IPS-18c (cell line): ENCODE data around the gene MTRF1.
"Not testable (repeated sequence)": the region's sequence is repeated elsewhere in the genome, so short reads cannot be mapped to it uniquely, and the experiment has no call there.

Source experiments
- H3K4me3 ChIP-seq: 2 replicates; pipeline ENCODE4 v1.7.0; 2013; ENCODE audit warnings: low read depth, mild to moderate bottlenecking, low read length, moderate library complexity; ENCODE audit not compliant: insufficient read depth
- H3K9me3 ChIP-seq: one replicate; pipeline ENCODE4 v1.6.1; 2013; ENCODE audit warnings: mild to moderate bottlenecking, low read length, moderate library complexity; ENCODE audit not compliant: control insufficient read depth, insufficient read depth

The MTRF1 gene

DNA sequence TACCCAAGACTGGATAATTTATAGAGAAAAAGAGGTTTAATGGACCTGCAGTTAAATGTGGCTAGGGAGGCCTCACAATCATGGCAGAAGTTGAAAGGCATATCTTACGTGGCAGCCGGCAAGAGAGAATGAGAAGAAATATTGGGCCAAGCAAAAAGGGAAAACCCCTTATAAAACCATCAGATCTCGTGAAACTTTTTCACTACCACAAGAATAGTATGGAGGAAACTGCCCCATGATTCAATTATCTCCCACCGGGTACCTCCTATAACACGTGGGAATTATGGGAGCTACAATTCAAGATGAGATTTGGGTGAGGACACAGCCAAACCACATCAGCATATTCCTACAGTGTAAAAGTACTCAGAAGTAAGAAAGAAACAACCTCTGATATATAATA is 64.3 kb downstream of the MTRF1 start:
- Histone ChIP-seq H3K4me3 (no peak overlapping the region), H3K9me3 (no peaks in the 10 kb centered on the region)

DNA sequence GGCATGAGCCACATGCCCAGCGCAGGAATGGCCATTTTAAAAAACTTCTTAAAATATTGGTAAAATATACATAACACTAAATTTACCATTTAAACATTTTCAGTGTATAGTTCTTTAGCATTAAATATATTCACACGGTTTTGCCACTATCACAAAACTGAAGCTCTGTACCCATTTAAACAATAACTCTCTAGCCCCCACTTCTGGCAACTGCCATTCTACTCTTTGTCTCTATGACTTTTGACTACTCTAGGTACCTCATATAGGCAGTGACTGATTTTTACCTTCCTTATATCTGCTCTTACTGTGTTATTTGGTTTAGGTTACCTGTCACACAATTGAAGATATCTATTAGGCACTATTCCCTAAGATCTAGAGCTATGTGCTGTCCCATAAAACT is 66.8 kb downstream of the MTRF1 start:
- H3K9me3 ChIP-seq, result no peaks in the 10 kb centered on the region
- no peak overlapping the region for H3K4me3 ChIP-seq

DNA sequence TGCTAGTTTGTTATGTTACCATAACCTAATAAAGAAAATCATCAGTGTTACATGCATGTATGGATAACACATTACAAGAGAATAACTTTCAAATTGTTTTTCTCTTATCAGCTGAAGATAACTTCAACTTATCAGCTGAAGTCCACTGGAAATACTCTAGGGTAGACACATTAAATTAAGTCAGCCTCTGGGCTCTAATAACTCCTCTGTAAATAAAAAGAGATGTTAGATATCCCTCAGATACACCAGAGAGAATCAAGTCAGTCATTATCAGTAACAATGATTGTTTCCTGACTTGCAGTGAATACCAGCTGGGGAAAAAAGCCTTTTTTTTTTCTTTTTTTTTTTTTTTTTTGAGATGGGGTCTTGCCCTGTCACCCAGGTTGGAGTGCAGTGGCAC is 67.4 kb downstream of the MTRF1 start:
- H3K9me3 ChIP-seq, result no peaks in the 10 kb centered on the region

DNA sequence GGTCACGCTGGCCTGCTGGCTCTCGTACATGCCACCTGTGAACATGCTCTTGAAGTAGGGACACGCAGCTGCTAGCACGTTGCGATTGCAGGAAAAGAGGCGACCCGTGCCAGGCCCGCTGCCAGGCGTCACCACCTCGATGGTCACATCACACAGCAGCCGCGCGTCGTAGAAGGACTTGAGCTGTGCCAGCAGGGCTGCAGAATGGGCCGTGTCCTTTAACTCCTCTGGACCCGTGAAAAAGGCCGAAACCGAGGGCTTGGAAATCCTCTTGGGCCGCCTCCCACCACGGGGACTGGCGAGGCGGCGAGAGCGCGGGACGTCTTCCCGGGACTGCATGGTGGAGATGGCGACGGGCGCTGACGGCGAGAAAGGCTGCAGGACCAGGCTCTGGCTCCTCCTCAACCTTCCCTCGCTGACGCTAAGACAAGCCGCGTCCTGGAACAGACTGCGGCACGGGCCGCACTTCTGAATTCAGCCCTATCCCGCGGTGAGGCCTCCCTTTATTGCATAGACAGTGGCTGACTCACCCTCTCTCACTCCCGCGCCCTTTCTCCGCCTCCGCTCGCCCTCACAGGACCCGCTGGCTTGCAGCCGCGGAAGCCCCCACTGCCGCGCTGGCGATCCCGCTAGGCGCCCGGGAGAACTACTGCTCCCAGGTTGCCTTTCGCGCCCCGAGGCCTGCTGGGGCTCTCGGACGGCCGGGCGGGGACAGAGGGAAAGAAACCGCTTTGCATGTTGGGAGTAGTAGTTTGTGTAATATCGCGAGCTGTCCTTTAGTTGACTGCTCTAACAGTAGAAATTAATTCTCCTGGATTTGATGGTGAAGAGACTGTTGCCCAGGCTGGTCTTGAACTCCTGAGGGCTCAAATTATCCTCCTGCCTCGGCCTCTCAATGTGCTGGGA is 69.2 kb downstream of the MTRF1 start, which contains the start of gene KBTBD7:
KBTBD7 (minus strand) TSS at position 651 of the 906 bp plus-strand sequence; CDS start at position 339, 312 bp downstream.
- Histone ChIP-seq H3K9me3 (no peaks in the 10 kb centered on the region), H3K4me3 (peak within 1 kb of the TSS; percentile 74)

More for the DNA sequence above, 67.4 kb downstream of the MTRF1 start:
- H3K4me3 ChIP-seq, result no peak overlapping the region

DNA sequence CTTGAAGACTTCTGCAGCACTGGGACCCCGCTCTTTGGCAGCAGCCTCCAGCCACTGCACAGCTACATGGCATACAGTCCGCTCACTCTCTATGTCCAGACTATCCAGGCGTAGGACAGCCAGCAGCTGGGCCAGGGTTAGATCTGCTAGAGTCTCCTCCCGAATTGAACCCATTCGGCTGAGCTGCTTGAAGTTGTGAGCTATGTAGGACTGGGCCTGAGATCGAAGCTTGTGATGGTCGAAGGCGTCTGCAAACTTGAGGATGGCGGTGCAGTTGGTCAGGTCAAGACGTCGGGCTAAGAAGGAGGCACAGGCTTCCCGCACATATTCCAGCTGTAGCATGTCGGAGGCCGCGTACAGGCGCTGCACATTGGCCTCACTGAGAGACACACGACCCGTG is 69.9 kb downstream of the MTRF1 start:
- H3K9me3 ChIP-seq, result no peaks in the 10 kb centered on the region
- H3K4me3 ChIP-seq, result no peak overlapping the region

DNA sequence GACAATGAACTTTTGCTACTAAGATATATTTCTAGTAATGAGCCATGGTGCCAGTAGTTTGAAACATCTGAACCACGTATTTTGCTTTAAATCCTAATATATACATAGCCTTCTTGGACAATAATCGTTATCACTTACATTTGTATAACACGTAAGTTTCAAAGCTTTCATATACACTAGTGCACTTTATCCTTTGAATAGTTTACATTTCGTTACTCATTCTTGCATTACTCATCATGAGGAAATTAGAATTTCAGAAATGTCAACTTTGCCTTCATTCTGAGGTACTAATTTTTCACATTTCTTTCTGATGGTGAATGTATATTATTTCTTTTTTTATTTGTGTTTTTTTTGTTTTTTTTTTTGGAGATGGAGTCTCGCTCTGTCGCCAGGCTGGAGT is 74.8 kb downstream of the MTRF1 start:
- Histone ChIP-seq H3K9me3 (no peaks in the 10 kb centered on the region), H3K4me3 (no peak overlapping the region)

DNA sequence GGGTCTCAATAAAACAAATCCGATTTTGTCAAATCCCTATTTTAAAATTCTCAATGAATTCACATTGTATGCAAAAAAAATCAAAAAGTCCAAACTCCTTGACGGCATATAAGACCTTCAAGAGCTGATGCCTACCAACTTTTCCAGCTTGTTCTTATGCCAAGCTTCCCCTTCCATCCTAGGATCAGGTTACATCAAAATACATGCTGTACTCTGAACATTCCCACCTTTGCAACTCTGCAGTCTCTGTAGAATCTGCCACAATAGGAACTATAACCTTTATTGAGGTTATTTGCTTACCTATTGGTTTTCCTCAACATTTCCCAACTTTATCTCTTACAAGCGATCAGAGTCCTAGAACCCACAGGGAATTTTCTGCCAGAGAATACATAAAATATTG is 76.9 kb downstream of the MTRF1 start:
- Histone ChIP-seq H3K9me3 (no peaks in the 10 kb centered on the region), H3K4me3 (no peak overlapping the region)

DNA sequence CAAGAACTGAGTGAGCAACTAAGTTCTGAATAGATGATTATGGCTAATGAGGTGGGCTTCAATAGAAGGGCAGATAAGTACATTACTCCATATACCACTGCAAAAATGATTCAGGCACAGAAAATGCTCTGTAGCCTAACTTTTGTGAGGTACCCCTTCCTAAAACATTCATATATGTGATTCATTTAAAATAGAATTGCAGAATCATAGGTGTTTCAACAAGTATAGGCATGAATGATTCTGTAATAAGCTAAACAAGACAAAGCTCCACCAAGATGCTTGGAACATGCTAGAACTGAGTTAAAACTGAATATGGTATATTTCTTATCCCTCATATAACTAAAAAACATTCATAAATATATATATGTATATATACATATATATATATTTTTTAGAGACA is 81.1 kb downstream of the MTRF1 start:
- H3K4me3 ChIP-seq, result no peak overlapping the region

DNA sequence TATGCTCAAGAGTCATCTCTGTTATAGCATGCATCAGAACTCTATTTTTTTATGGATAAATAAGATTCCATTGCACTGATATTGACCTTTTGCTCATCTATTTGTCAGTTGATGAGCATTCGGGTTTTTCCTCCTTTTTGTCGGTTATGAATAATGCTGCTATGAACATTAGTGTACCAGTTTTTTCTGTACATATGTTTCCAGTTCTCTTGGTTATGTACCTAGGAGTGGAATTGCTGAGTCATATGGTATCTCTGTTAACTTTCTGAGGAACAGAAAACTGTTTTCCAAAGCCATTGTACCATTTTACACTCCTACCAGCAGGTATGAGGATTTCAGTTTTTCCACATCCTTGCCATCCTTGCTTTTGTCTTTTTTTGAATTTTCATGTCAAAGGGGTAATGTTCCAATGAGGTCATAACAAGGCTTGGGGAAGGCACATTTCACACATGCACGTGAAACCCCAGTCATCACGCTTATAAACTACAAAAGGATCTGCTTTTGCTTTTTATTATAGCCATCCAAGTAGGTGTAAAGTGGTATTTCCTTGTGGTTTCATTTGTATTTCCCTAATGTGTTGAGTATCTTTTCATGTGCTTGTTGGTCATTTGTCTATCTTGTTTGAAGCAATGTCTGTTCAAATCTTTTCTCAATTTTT is 83.7 kb downstream of the MTRF1 start:
- H3K4me3 ChIP-seq, result no peak overlapping the region
- H3K9me3 ChIP-seq, result peaks cover 3% of the 10 kb centered on the region

More for the DNA sequence above, 81.1 kb downstream of the MTRF1 start:
- H3K9me3 ChIP-seq, result no peaks in the 10 kb centered on the region

DNA sequence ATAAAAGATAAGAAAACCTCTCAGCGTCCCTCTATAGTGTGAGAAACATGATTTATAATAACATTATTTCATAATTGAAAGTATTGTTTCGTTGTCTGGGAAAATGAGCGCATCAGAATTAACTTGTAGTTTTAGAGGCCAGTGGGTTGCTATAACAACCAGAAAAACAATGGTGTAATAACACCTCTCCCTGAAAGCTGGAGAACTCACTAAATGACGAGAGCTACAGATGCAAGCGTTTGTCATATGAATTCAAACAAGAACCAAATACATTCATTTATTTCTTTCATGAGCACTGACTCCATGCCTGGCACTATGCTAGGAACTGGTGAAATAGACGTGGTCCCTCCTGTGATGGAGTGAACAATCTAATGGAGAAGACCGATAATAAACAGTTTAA is 85.3 kb downstream of the MTRF1 start:
- Histone ChIP-seq H3K4me3 (no peak overlapping the region), H3K9me3 (peaks cover 7% of the 10 kb centered on the region)

DNA sequence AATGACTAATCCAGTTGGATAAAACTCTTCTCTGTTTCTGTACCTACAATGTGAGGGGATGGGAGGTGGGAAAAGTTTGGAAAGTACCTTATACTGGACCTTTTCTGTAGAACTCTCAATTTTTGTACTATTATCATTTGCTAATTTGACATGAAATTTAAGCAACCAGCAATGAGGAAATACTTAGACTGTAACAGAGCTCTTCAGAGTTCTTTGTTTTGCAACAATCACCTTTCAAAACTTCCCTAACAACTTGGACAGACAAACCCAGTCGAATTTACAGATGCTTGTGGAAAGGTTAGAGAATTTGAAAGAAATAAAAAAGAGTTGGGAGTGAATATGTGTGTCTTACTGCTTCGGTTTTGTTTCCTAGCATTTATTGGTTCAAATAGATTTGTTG is 85.8 kb downstream of the MTRF1 start:
- H3K4me3 ChIP-seq, result no peak overlapping the region
- peaks cover 9% of the 10 kb centered on the region for H3K9me3 ChIP-seq

DNA sequence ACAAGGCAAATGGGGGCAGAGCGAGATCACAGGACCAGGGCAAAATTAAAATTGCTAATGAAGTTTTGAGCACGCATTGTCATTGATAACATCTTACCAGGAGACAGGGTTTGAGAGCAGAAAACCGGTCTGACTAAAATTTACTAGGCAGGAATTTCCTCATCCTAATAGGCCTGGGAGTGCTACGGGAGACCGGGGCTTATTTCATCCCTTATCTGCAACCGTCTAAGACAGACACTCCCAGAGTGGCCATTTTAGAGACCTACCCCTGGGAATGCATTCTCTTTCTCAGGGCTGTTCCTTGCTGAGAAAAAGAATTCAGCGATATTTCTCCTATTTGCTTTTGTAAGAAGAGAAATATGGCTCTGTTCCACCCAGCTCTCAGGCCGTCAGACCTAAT is 87.8 kb downstream of the MTRF1 start:
- H3K4me3 ChIP-seq, H3K9me3 ChIP-seq: not testable (repeated sequence)
